8988T (cell line): Measurements from ENCODE around the gene PTPN14.
"Not testable (repeated sequence)": the region's sequence is repeated elsewhere in the genome, so short reads cannot be mapped to it uniquely, and the experiment has no call there.

ENCODE experiments used
- DNase-seq: peaks from one replicate; pipeline ENCODE4 v3.0.0; 2011

PTPN14 gene

GRCh38 chr1:214551436-214552173, at the start of gene PTPN14:
PTPN14 (minus strand) TSS chr1:214551602; CDS start chr1:214464803, 86,799 bp downstream.
- peak; percentile 92 for DNase-seq

GRCh38 chr1:214593158-214593557, 41.8 kb upstream of the PTPN14 start:
- DNase-seq = no peak

- DNase-seq = not testable (repeated sequence)
These were observed 40.5 kb upstream of the PTPN14 start for GRCh38 chr1:214591918-214592317.

- no peak for DNase-seq
These were observed 39.3 kb upstream of the PTPN14 start for GRCh38 chr1:214590696-214591095.

- DNase-seq = no peak
These were observed 37.7 kb upstream of the PTPN14 start for GRCh38 chr1:214588963-214589597.

GRCh38 chr1:214587165-214587564, 35.8 kb upstream of the PTPN14 start:
- DNase-seq = no peak

- DNase-seq = no peak
These were observed 35.2 kb upstream of the PTPN14 start for GRCh38 chr1:214586621-214587020.

- DNase-seq = no peak
These were observed 33.7 kb upstream of the PTPN14 start for GRCh38 chr1:214584805-214585766.

GRCh38 chr1:214583824-214584554, 32.6 kb upstream of the PTPN14 start:
- DNase-seq = no peak

GRCh38 chr1:214583113-214583512, 31.7 kb upstream of the PTPN14 start:
- DNase-seq = no peak

- DNase-seq = no peak
These were observed 31.0 kb upstream of the PTPN14 start for GRCh38 chr1:214582289-214582891.

- no peak for DNase-seq
These were observed 30.4 kb upstream of the PTPN14 start for GRCh38 chr1:214581785-214582184.

- DNase-seq = no peak
These were observed 27.8 kb upstream of the PTPN14 start for GRCh38 chr1:214579183-214579582.

GRCh38 chr1:214576120-214576519, 24.7 kb upstream of the PTPN14 start:
- not testable (repeated sequence) for DNase-seq

- DNase-seq = no peak
These were observed 23.4 kb upstream of the PTPN14 start for GRCh38 chr1:214574598-214575411.

- no peak for DNase-seq
These were observed 22.2 kb upstream of the PTPN14 start for GRCh38 chr1:214573386-214574318.

GRCh38 chr1:214571281-214571680, 19.9 kb upstream of the PTPN14 start:
- DNase-seq = no peak

- no peak for DNase-seq
These were observed 19.0 kb upstream of the PTPN14 start for GRCh38 chr1:214570442-214570841.

- no peak for DNase-seq
These were observed 18.1 kb upstream of the PTPN14 start for GRCh38 chr1:214569357-214570004.

- DNase-seq = no peak
These were observed 16.9 kb upstream of the PTPN14 start for GRCh38 chr1:214568328-214568727.
